ENCODE measurements around the gene PRKCA.
"Not testable (repeated sequence)": the region's sequence is repeated elsewhere in the genome, so short reads cannot be mapped to it uniquely, and the experiment has no call there.

PRKCA gene

DNA sequence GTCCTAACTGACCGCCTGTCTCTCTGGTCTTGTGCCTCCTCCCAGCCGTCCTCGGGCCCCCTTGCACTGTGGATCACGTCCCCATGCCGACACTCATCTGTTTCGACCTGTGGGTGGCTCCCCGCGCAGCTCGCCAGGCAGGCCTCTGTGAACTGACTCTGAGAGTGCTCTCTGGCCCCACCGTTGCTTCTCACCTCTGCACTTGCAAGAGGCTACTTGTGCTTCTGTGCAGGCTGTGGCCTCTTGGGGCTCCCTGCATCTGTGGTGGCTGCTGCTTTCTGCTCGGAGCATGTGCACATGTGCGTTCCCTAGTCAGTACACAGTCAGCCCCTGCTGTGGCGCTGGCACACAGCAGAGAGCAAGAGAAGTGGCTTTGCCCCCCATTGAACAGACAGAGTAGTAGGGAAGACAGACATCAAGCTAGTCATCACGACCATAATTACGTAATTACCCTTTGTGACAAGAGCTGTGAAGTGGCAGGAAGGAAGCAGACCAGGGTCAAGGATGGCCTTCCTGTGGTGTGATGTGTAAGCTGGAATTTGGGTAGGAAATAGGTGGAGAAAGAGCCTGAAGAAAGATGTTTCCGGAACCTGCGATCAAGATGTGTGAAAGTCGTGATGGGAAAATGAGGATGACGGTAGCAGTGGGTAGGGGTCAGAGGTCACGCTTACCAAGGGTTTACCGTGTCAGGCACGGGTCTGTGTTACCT lies 276.5 kb downstream of the PRKCA start:
- DNase-seq (ENCODE audit: low read depth): no peak

DNA sequence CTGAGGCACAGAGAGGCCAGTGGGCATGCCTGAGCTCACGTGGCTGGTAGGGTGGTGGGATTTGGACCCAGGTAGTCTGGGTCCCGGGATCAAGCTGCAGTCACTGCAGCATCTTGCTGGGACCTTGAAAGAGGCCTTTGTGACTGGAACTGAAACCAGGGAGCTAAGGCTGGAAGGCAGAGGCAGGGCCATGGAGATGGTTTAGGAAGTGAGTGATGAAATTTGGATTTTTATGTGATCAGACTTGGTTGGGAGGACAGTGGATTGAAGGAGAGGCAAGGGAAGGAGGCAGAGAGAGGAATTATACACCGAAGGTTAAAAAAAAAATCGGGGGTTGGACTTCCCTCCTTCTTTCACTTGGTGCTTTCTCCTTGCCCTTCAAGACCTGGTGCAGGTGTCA lies 277.1 kb downstream of the PRKCA start:
- no peak for DNase-seq (ENCODE audit: low read depth)

DNA sequence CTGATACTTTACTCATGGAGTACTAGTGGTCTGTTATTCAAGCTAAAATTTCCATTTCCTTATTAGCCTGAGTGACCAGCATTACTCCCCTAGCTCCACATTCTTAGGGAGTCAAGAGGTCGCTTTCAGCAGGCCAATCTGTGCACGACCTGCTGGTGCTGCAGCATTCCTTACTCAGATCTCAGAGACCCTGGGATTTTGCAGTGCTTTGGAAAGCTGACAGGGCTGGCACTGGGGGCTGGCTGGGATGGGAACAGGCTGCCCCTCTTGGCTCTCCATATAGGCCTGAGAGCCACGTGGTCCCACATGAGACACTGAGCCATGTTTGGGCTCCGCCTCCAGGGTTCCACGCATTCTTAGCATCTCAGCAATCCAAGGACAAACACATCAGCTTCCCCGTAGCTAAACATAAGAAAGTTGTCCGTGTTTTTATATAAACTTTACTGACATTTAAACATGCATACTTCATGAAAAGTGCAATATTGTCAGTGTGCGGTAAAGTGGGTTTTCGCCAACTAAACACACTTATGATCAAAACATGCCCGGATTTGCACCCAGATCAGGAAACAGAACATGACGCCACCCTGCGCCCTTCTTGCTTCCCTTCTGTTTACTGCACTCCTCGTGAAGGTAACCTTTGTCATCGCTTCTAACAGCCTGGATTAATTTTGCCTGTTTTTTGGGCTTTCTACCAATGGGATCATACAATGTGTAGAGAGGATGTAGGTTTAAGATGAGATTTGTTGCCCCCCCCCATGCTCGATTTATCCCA lies 278.0 kb downstream of the PRKCA start:
- no peak for DNase-seq (ENCODE audit: low read depth)

DNA sequence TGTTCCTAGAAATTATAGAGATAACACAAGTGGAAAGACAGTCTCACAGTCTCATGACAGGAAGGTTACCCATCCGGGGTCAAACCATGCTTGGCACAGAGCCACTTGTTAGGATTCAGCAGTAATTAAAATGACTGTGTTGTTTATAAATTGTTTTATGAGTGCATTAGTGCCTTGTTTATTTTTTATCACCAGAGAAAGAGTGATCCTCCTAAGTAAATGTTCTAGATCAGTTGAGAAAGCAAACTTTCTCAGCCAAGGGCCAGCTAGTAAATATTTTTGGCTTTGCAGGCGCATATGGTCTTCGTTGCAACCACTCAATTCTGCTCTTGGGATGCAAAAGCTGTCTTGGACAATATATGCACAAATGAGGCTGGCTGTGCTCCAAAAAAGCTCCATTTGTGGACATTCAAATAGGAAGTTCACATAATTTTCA lies 278.6 kb downstream of the PRKCA start:
- no peak for DNase-seq (ENCODE audit: low read depth)

DNA sequence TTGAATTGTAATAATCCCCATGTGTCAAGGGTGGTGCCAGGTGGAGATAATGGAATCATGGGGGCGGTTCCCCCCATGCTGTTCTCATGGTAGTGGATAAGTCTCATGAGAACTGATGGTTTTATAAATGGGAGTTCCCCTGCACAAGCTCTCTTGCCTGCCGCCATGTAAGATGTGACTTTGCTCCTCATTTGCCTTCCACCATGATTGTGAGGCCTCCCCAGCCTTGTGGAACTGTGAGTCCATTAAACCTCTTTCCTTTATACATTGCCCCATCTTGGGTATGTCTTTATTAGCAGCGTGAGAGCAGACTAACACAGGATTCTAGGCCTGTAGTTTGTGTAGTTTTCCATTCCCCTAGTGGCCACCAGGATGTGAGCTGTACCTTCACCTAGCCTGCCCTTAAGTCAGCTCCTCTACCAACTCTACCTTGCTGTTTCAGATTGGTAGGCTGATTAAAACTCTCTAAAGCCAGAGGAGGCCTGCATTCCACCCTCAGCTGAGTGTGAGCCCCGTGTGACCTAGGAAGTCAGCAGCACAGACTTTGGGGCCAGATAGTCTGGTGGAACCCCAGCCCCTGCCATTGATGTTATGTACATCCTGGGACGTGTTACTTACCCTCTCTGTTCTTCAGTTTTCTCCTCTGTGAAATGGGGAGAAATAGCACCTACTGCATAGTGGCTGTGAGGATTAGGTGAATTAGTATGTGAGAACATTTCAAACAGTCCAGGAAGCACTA lies 280.1 kb downstream of the PRKCA start:
- no peak for DNase-seq (ENCODE audit: low read depth)

DNA sequence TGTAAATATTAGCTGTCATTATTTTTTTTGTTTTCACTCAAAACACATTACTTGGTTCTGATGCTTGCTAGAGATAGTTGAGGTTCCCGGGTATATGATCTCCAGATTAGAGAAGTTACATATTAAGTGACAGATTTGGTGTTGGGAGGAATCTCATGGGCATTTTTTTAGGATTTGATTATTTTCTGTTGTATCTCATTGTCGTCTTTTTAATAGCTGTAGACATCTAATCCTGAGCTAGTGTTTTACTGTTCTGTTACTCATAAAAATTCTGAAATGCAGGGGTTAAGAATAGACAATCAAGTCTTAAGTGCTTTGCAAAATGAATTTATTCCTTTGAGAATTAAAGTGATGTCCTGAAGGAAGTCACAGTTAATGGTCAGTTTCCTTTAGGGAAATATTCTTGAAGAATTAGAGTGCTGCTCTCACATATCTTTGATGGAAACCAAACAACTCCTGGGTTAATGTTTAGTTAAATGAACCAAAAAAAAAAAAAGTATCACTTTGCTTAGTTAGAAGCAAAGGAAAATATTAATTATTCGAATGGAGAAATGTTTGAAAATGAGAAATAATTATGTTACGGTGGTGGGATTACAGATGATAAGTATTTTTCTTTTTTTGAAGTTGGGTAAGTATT lies 280.8 kb downstream of the PRKCA start:
- no peak for DNase-seq (ENCODE audit: low read depth)

DNA sequence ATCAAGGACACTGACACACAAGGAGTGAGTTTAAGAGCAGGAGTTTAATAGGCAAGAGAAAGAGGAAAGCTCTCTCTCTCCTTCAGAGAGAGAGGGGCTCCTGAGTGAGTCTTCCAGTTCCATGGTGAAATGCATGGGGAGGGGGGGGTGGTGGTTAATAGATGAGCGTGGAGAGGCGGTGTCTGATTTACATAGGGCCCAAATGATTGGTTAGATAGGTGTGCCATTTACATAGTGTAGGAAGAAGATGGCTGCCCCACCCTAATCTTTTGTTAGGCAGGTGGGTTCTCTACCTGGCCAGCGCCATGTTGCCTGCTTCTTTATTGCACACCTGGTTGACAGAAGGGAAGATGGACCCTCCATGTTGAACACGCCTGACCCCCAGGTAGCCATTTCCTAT lies 282.5 kb downstream of the PRKCA start:
- no peak for DNase-seq (ENCODE audit: low read depth)

DNA sequence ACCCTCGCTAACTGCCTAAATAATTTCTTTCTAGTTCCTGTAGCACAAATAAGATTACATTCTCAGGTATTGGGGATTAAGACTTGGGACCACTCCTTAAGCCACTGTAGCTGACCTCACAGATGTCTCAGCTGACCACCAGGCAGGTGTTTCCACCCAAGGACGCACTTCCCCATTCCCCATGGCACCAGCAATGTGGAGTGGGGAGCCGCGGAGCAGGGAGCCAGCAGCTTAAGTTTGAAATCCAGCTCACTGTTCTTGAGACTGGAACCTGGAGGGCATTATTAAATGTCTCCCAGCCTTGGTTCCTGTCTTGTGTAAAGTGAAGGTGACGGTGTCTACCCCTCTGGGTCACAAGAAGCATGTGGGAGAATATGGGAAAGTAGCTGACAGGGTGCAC lies 283.1 kb downstream of the PRKCA start:
- no peak for DNase-seq (ENCODE audit: low read depth)

DNA sequence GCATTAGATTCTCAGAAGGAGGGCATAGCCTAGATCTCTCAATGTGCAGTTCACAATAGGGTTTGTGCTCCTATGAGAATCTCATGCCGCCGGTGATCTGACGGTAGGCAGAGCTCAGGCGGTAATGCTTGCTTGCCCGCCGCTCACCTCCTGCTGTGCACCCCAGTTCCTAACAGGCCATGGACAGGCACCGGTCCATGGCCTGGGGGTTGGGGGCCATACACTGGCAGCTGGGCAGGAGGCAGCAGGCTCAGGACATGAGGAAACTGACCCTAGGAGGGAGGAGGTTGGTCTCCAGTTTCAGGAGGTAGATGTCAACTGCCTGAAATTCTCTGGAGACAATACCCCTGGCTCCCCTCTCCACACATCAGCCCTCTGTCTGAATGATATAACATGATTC lies 287.5 kb downstream of the PRKCA start:
- no peak for DNase-seq (ENCODE audit: low read depth)

DNA sequence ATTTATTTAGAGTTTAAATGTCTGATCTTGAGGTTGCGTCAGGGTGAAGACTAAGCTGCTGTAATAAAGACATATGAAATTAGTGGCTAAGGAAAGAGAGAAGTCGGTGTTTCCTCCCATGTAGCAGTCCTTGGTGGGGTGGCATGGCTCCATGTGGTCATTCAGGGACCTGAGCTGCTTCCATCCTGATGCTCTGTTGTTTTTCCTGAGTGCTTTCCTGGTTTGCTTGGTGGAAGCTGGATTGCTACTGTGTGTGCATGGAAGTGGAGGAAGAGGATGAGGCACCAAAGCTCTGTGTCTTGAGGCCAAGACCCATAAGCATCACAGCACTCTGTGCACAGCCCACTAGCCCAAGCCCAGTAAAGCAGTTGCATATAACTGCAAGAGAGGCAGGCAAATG lies 290.7 kb downstream of the PRKCA start:
- DNase-seq (ENCODE audit: low read depth): no peak

DNA sequence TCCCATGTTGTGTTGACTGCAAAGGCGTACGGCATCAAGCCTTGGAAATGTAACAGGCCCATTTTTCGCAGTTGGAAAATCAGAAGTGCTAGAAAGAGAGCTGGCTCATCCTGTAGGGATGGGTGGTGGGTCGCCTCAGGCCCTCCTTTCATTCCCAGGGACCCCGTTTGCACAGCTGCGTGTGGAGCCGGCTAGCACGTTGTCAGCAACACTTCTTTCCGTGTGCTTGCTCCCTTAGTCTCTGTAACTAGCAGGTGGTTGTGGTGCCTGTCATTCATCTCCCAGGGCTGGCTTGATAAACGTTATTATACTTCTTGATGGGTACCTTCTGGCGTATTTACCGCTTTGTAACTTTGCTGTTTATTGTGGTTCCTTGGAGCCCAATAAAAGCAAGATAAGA lies 293.5 kb downstream of the PRKCA start:
- no peak for DNase-seq (ENCODE audit: low read depth)

DNA sequence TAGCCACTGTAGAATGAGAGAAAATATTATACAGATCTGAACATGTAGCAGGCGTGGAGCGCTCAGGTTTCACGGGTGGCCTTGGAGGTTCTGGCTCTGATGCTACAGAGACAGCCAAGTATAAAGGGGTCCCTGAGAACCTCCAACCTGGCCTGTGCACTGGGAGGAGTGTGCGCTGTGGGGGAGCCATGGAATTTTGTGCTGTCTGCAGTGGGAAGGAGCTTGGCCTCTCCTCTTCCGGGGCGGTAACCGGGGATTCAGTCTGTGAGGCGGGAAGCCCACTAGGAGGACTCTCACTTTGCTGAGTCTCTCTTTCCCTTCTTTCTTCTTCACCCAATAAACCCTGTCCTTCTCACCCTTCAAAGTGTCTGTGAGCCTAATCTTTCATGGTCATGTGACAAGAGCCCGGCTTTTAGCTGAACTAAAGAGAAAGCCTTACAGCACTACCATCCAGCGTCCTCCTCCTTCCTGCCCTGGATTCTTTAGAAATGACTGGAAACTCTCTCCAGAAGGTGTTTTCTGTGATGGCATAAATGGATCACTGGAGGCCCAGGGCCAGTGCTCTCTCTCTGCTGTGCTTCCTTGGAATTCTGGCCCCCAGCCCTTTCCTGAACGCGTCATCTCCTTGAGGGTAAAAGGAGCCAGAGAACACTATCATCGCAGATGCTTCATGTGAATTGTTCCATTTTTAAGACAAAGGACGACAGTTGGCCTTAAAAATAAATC lies 300.4 kb downstream of the PRKCA start:
- DNase-seq (ENCODE audit: low read depth): no peak

DNA sequence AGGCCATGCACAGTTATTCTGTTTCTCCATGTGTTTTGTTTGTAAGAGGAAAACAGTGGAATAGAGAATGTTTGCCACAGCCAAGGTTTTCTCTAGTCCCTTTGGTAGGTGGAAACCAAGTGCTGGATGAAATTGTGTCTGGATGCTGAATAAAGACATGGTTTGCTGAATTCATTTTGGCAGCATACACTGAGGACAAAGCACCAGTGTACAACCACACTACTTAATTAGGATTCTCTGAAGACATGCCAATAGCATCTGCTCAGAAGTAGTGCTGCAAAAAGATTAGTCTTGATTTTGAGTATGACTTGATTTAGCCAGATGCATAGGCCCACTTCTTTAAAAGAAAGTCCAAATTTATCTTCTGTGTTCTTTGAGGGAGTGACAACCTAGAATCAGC lies 302.0 kb downstream of the PRKCA start:
- no peak for DNase-seq (ENCODE audit: low read depth)

DNA sequence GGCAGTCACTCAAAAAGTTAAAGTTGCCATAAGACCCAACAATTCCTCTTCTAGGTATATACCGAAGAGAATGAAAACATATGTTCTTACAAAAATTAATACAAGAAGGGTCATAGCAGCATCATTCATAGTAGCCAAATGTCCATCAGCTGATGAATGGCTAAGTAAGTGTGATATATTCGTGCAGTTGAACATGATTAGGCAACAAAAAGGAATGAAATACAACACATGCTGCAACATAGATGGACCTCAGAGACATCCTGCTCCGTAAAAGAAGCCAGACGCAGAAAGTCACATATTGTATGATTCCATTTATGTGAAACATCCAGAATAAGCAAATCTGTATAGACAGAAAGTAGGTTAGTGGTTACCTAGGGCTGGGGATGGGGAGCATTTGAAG lies 303.1 kb downstream of the PRKCA start:
- DNase-seq (ENCODE audit: low read depth): no peak

DNA sequence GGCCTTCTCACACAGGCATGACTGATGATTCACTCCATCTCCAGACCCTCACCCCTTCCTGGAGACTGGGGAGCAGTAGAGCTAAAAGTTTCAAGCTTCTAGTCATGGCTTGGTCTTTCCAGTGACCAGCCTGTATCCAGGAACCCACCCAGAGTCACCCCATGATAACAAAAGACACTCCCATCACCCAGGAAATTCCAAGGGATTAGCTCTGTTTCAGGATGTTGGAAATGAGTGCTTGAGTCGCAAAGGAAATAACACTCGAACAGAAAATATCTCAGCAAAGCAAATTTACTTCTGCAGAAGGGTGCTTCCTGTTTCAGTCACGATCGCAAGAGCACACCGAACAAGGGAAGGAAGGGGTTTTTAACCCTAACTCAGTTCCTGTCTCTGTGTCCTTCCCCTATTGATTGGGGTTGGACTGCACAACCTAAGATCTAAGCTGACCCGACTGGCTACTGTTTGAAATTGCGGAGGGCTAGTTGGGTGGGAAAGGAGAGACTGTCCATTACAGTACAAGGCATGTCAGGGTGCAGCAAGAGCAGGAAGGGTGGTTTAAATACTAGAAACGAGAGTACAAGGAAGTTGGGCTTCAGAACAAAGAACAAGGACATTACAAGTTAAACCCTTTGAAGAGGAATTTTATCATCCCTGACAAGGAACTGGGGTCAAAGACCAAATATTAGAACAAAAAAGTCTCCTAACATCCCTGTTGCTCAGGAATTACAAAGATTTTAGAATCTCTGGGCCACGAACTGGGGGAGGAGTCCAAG lies 308.1 kb downstream of the PRKCA start:
- no peak for DNase-seq (ENCODE audit: low read depth)

DNA sequence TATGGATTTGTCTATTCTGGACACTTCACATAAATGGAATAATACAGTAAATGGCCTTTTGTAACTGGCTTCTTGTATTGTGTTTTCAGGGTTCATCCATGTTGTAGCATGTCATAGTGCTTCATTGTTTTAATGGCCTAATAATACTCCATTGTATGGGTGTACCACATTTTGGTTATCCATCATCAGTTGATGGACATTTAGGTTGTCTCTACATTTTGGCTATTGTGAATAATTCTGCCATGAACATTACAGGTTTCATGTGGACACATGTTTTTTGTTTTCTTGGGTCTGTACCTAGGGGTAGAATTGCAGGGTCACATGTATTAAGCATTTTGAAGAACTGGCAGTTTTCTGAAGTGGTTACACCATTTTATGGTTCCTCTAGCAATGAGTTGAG lies 309.0 kb downstream of the PRKCA start:
- no peak for DNase-seq (ENCODE audit: low read depth)

DNA sequence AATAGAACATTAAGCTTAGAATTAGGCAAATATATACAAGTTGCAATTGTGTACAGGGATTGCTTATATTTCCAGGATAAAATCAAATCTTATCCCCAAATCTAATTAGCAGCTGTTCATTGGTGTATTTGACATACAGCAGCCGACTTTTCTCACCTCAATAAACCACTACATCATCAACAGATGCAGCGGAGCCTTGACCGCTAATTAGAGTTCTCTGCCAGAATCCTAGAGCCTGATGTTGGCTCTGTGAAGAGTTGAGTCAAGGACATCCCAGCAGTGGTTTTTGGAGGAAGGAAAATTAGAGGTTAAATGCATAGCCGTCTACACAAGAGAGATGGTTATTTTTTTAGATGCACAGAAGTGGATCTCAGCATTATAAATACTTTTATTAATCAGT lies 310.6 kb downstream of the PRKCA start:
- DNase-seq (ENCODE audit: low read depth): no peak

DNA sequence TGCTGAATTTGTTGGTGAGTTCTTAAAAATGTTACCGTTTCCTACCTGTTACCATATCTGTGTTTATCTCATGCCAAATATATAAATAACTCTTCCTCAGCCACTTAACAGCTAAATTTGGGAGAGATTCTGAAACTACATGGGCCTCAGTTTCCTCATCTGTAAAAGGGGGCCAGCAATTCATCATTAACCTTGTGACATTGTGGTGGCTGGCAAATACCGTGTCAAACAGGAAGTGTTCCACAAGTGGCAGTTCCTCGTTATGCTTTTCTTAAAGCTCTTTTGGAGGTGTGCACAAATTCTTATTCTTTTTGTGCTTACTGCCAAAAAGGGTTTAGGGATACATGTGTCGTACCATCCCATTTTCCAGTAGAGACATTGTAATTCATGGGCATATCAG lies 312.1 kb downstream of the PRKCA start:
- DNase-seq (ENCODE audit: low read depth): no peak

DNA sequence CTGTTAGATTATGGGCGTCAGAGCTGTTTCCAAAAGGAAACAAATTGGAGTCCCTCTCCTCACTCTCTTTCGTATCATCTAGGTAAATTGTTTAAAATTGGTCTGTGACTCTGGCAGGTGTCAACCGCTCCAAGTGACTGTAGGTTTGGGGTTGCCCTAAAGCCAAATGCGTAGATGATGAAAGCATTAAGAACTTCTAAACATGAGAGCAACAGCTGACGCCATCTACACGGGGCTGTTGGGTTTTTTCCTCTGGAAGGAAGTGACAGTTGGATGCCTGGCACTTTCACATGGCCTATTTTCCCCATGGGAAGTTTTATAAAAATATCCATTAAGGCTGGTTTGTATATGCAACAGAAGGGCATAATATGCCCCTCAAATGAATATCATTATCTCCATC lies 316.8 kb downstream of the PRKCA start:
- DNase-seq (ENCODE audit: low read depth): no peak

DNA sequence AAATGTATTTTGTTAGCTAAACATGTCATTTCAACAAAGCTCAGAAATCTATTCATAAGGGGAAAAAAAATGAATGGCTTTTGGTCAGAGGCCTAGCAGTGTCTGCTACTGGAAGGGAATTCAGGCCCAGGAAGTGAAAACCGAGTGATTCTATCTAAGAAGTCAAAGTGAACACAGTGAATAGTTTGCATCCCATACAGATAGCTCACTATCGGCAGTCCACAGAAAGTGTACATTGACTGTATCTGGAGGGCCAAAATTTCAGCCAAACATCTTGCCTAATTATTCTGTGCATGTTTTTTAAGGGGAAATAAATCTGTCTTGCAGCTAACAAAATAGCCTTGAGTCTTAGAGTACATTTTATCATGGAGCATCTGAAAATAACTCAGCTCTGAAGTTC lies 318.1 kb downstream of the PRKCA start:
- DNase-seq (ENCODE audit: low read depth): no peak

DNA sequence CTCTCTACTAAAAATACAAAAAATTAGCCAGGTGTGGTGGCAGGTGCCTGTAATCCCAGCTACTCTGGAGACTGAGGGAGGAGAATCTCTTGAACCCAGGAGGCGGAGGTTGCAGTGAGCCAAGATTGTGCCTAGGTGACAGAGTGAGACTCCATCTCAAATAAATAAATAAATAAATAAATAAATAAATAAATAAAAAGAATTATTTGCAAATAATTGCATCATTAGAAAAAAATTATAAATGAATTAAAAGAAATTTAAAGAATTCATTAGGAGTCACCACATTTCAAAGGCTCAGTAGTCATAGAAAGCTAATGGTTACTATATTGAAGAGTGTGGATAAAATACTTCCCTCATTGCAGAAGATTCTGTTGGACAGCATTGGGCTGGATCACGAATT lies 322.2 kb downstream of the PRKCA start:
- DNase-seq (ENCODE audit: low read depth): not testable (repeated sequence)

All from stimulated activated CD8-positive, alpha-beta memory T cell treated with anti-CD3 and anti-CD28 coated beads, Interleukin-4, amount 100 ng/mL, for 24 hours (primary cell).